T-helper 1 cell treated with Interleukin-12 subunit alpha and Interleukin-12 subunit beta and Interleukin-4 antibody, amounts not matched to agents 30 μg/mL and 1 μg/mL, for 36 hours (primary cell): ENCODE measurements around the gene JMY.

Experiments used
- H3K27ac Mint-ChIP-seq: one replicate; pipeline ENCODE4 v1.8.0; 2021; ENCODE audit warnings: mild to moderate bottlenecking, mixed read lengths
- H3K27me3 Mint-ChIP-seq: one replicate; pipeline ENCODE4 v1.8.0; 2021; ENCODE audit warnings: low read depth, mixed read lengths
- H3K36me3 Mint-ChIP-seq: one replicate; pipeline ENCODE4 v1.8.0; 2021; ENCODE audit warnings: low read depth, mixed read lengths
- H3K4me1 Mint-ChIP-seq: one replicate; pipeline ENCODE4 v1.8.0; 2021; ENCODE audit warnings: low read depth, mixed read lengths
- H3K4me3 Mint-ChIP-seq: one replicate; pipeline ENCODE4 v1.8.0; 2021; ENCODE audit warnings: mild to moderate bottlenecking, moderate library complexity, mixed read lengths
- H3K9me3 Mint-ChIP-seq: one replicate; pipeline ENCODE4 v1.8.0; 2021; ENCODE audit warnings: mixed read lengths

JMY gene

GRCh38 chr5:79295029-79295428 is 59.1 kb downstream of the JMY start:
- no peaks in the 10 kb centered on the region for H3K9me3 Mint-ChIP-seq
- no peak overlapping the region for H3K4me3 Mint-ChIP-seq
- H3K36me3 Mint-ChIP-seq: peaks cover 2% of the 10 kb centered on the region
- no peaks in the 10 kb centered on the region for H3K27me3 Mint-ChIP-seq
- H3K4me1 Mint-ChIP-seq: no peaks in the 10 kb centered on the region
- no peak overlapping the region for H3K27ac Mint-ChIP-seq

GRCh38 chr5:79297661-79298060 is 61.7 kb downstream of the JMY start:
- Mint-ChIP-seq H3K27me3 (no peaks in the 10 kb centered on the region), H3K4me1 (no peaks in the 10 kb centered on the region), H3K4me3 (no peak overlapping the region), H3K9me3 (no peaks in the 10 kb centered on the region), H3K36me3 (peaks cover 3% of the 10 kb centered on the region), H3K27ac (no peak overlapping the region)

- no peak overlapping the region for H3K27ac Mint-ChIP-seq
- no peaks in the 10 kb centered on the region for H3K9me3 Mint-ChIP-seq
- peaks cover 3% of the 10 kb centered on the region for H3K36me3 Mint-ChIP-seq
- no peaks in the 10 kb centered on the region for H3K4me1 Mint-ChIP-seq
- no peak overlapping the region for H3K4me3 Mint-ChIP-seq
- H3K27me3 Mint-ChIP-seq: no peaks in the 10 kb centered on the region
Measured at GRCh38 chr5:79301046-79301712, 65.2 kb downstream of the JMY start.

GRCh38 chr5:79302454-79302853 is 66.5 kb downstream of the JMY start:
- H3K36me3 Mint-ChIP-seq: peaks cover 6% of the 10 kb centered on the region
- no peaks in the 10 kb centered on the region for H3K9me3 Mint-ChIP-seq
- H3K4me1 Mint-ChIP-seq: no peaks in the 10 kb centered on the region
- H3K27me3 Mint-ChIP-seq: no peaks in the 10 kb centered on the region
- H3K4me3 Mint-ChIP-seq: no peak overlapping the region
- no peak overlapping the region for H3K27ac Mint-ChIP-seq

GRCh38 chr5:79305706-79306105 is 69.8 kb downstream of the JMY start:
- Mint-ChIP-seq H3K27ac (no peak overlapping the region), H3K36me3 (peaks cover 6% of the 10 kb centered on the region), H3K4me3 (no peak overlapping the region), H3K9me3 (no peaks in the 10 kb centered on the region), H3K4me1 (no peaks in the 10 kb centered on the region), H3K27me3 (no peaks in the 10 kb centered on the region)

GRCh38 chr5:79318935-79319614 is 83.1 kb downstream of the JMY start:
- no peak overlapping the region for H3K4me3 Mint-ChIP-seq
- H3K9me3 Mint-ChIP-seq: no peaks in the 10 kb centered on the region
- peaks cover 2% of the 10 kb centered on the region for H3K4me1 Mint-ChIP-seq
- H3K27ac Mint-ChIP-seq: no peak overlapping the region
- no peaks in the 10 kb centered on the region for H3K27me3 Mint-ChIP-seq
- peaks cover 15% of the 10 kb centered on the region for H3K36me3 Mint-ChIP-seq

- H3K36me3 Mint-ChIP-seq: no peaks in the 10 kb centered on the region
- H3K4me1 Mint-ChIP-seq: no peaks in the 10 kb centered on the region
- no peak overlapping the region for H3K27ac Mint-ChIP-seq
- no peaks in the 10 kb centered on the region for H3K9me3 Mint-ChIP-seq
- peaks cover 11% of the 10 kb centered on the region for H3K27me3 Mint-ChIP-seq
- no peak overlapping the region for H3K4me3 Mint-ChIP-seq
Measured at GRCh38 chr5:79329453-79329852, 93.5 kb downstream of the JMY start.

GRCh38 chr5:79330071-79330470 is 94.1 kb downstream of the JMY start:
- Mint-ChIP-seq H3K4me1 (no peaks in the 10 kb centered on the region), H3K9me3 (no peaks in the 10 kb centered on the region), H3K36me3 (no peaks in the 10 kb centered on the region), H3K4me3 (no peak overlapping the region), H3K27ac (no peak overlapping the region), H3K27me3 (peaks cover 11% of the 10 kb centered on the region)

- Mint-ChIP-seq H3K27ac (no peak overlapping the region), H3K36me3 (no peaks in the 10 kb centered on the region), H3K4me3 (no peak overlapping the region), H3K27me3 (peaks cover 17% of the 10 kb centered on the region), H3K4me1 (no peaks in the 10 kb centered on the region), H3K9me3 (no peaks in the 10 kb centered on the region)
Measured at GRCh38 chr5:79333852-79334557, 98.1 kb downstream of the JMY start.

GRCh38 chr5:79346420-79346824 is 110.5 kb downstream of the JMY start:
- Mint-ChIP-seq H3K4me1 (no peaks in the 10 kb centered on the region), H3K9me3 (no peaks in the 10 kb centered on the region), H3K4me3 (no peak overlapping the region), H3K36me3 (no peaks in the 10 kb centered on the region), H3K27me3 (no peaks in the 10 kb centered on the region), H3K27ac (no peak overlapping the region)

GRCh38 chr5:79349047-79349446 is 113.1 kb downstream of the JMY start:
- Mint-ChIP-seq H3K36me3 (no peaks in the 10 kb centered on the region), H3K27ac (no peak overlapping the region)

GRCh38 chr5:79349881-79350280 is 114.0 kb downstream of the JMY start:
- no peaks in the 10 kb centered on the region for H3K4me1 Mint-ChIP-seq
- no peak overlapping the region for H3K4me3 Mint-ChIP-seq
- H3K36me3 Mint-ChIP-seq: no peaks in the 10 kb centered on the region
- no peaks in the 10 kb centered on the region for H3K9me3 Mint-ChIP-seq
- no peaks in the 10 kb centered on the region for H3K27me3 Mint-ChIP-seq
- H3K27ac Mint-ChIP-seq: no peak overlapping the region

More at GRCh38 chr5:79349047-79349446, 113.1 kb downstream of the JMY start:
- Mint-ChIP-seq H3K4me3 (no peak overlapping the region), H3K4me1 (no peaks in the 10 kb centered on the region), H3K27me3 (no peaks in the 10 kb centered on the region), H3K9me3 (no peaks in the 10 kb centered on the region)

GRCh38 chr5:79357398-79357797 is 121.5 kb downstream of the JMY start:
- Mint-ChIP-seq H3K27me3 (no peaks in the 10 kb centered on the region), H3K9me3 (peaks cover 4% of the 10 kb centered on the region), H3K4me1 (no peaks in the 10 kb centered on the region), H3K27ac (no peak overlapping the region), H3K4me3 (no peak overlapping the region), H3K36me3 (no peaks in the 10 kb centered on the region)
